GM12878 (cell line): ENCODE results near the gene C3AR1. TPM values are rescaled to one million over a fixed set of nuclear protein-coding genes. Genes with fewer than 3 reads are reported as not detected.
"Not testable (repeated sequence)": the region's sequence is repeated elsewhere in the genome, so short reads cannot be mapped to it uniquely, and the experiment has no call there.

Experiments used
- ATAC-seq: fragments of 200-7000 bp; cut with Tn5 transposase; 3 replicates; pipeline ENCODE4 v1.9.1; 2020; ENCODE audit warnings: mild to moderate bottlenecking, moderate library complexity
- BruUV-seq: library from RNA; stranded (reverse); fragments of 400-500 nt; replicated peaks from 2 replicates; lab custom pipeline; 2021; lab: Mats Ljungman, UMichigan
- CTCF ChIA-PET: fragments of 300-600 bp; sonication (Branson Sonifier 250); formaldehyde crosslinking; extraction: SDS; loops from one replicate; lab custom pipeline; 2021; ENCODE audit warnings: inconsistent platforms; lab: Yijun Ruan, JAX
- POLR2A ChIA-PET: fragments of 350-600 bp; formaldehyde crosslinking; extraction: SDS; loops from one replicate; lab custom pipeline; 2021; ENCODE audit warnings: inconsistent platforms; lab: Charles Lee
- RAD21 ChIA-PET: fragments of 300-600 bp; sonication (Branson Sonifier 250); formaldehyde crosslinking; loops from one replicate; lab custom pipeline; 2023; ENCODE audit warnings: antibody characterized with exemption; ENCODE audit not compliant: unreplicated experiment; lab: Charles Lee
- SMC1A ChIA-PET: fragments of 300-600 bp; sonication (Branson Sonifier 250); formaldehyde crosslinking; loops from one replicate; lab custom pipeline; 2023; ENCODE audit not compliant: unreplicated experiment, uncharacterized antibody; lab: Charles Lee
- DNase-seq: peaks from one replicate; pipeline ENCODE4 v3.0.0-alpha.2; 2011; ENCODE audit warnings: low read depth, low spot score
- FAIRE-seq: peaks from 3 replicates; lab custom pipeline; 2011; peaks lifted over from hg19 to GRCh38; lab: Jason Lieb, UNC
- H2AFZ ChIP-seq: 2 replicates; pipeline ENCODE4 v1.6.0; 2011; ENCODE audit warnings: low read depth, low read length, control low read depth; ENCODE audit not compliant: control insufficient read depth
- H3K27ac ChIP-seq: 2 replicates; pipeline ENCODE4 v1.5.1; 2011; ENCODE audit warnings: control low read depth; ENCODE audit not compliant: control insufficient read depth, insufficient read depth
- H3K27me3 ChIP-seq, 2 experiments: replicated peaks in 1 of 2; 2 replicates each; pipeline versions ENCODE4 v1.6.0 to v1.6.1; 2011; ENCODE audit warnings: low read length in 1 of 2; ENCODE audit not compliant: control insufficient read depth in 2 of 2, insufficient read depth in 2 of 2
- H3K36me3 ChIP-seq, 2 experiments: 2 replicates each; pipeline ENCODE4 v1.5.1; 2011; ENCODE audit warnings: low read length in 1 of 2; ENCODE audit not compliant: control insufficient read depth in 2 of 2, insufficient read depth in 2 of 2
- H3K4me1 ChIP-seq: 2 replicates; pipeline ENCODE4 v1.6.1; 2011; ENCODE audit warnings: mild to moderate bottlenecking, low read length, moderate library complexity, mixed read lengths; ENCODE audit not compliant: control insufficient read depth, insufficient read depth
- H3K4me2 ChIP-seq: 2 replicates; pipeline ENCODE4 v1.6.0; 2011; ENCODE audit warnings: control low read depth; ENCODE audit not compliant: control insufficient read depth, insufficient read depth
- H3K4me3 ChIP-seq: fragments of 200-600 bp; sonication (generic); 2 replicates; pipeline ENCODE4 v1.5.1; 2016
- H3K79me2 ChIP-seq: 2 replicates; pipeline ENCODE4 v1.6.0; 2011; ENCODE audit warnings: low read length; ENCODE audit not compliant: control insufficient read depth, insufficient read depth
- H3K9ac ChIP-seq: 2 replicates; pipeline ENCODE4 v1.8.0; 2011; ENCODE audit warnings: low read length, control low read depth, mixed read lengths; ENCODE audit not compliant: control insufficient read depth, insufficient read depth
- H3K9me3 ChIP-seq: replicated peaks from 3 replicates; pipeline ENCODE4 v1.5.1; 2011; ENCODE audit warnings: mild to moderate bottlenecking, low read length; ENCODE audit not compliant: control insufficient read depth, insufficient read depth
- H4K20me1 ChIP-seq: 2 replicates; pipeline ENCODE4 v1.6.0; 2011; ENCODE audit not compliant: control insufficient read depth, insufficient read depth
- ESRRA ChIP-seq: IDR thresholded peaks from 2 replicates; pipeline ENCODE4 v1.6.1; 2012; ENCODE audit warnings: mild to moderate bottlenecking, low read length, improper control_type of control experiment
- ETV6 ChIP-seq, 2 experiments: fragments of 450-650 bp in 1 of 2; IDR thresholded peaks in 1 of 2; conservative IDR thresholded peaks in 1 of 2; 2 replicates each; pipeline ENCODE4 v1.6.1; 2014; ENCODE audit warnings: antibody characterized with exemption in 1 of 2, borderline replicate concordance in 1 of 2, low read depth in 1 of 2, mild to moderate bottlenecking in 1 of 2, moderate library complexity in 1 of 2
- NRF1 ChIP-seq: conservative IDR thresholded peaks from 2 replicates; pipeline ENCODE4 v1.6.1; 2011; ENCODE audit warnings: mild to moderate bottlenecking, low read depth, low read length, improper control_type of control experiment
- RAD21 ChIP-seq: IDR thresholded peaks from 2 replicates; pipeline ENCODE4 v1.6.1; 2011; ENCODE audit warnings: mild to moderate bottlenecking, low read depth, low read length, moderate library complexity; ENCODE audit not compliant: insufficient read depth
- WGBS: methylation state at CpG from one replicate; pipeline ENCODE4 v1.1.6; 2016; ENCODE audit warnings: low lambda C conversion rate; ENCODE audit not compliant: insufficient replicate concordance, insufficient coverage; ENCODE audit errors: missing lambda C conversion rate; 5-methylcytosine and 5-hydroxymethylcytosine counted together
- in situ Hi-C: fragments of 300-500 bp; cut with MboI; formaldehyde crosslinking; loops from 9 replicates; pipeline ENCODE4 v1.14.3; 2018; ENCODE audit warnings: mixed read lengths
- intact Hi-C: fragments of 100-400 bp; cut with micrococcal nuclease; formaldehyde crosslinking; loops from one replicate; pipeline ENCODE4 v1.14.2; 2022; ENCODE audit not compliant: unreplicated experiment
- polyA plus RNA-seq, 11 experiments: library from polyadenylated mRNA; depleted of rRNA in 4 of 11; unstranded in 6 of 11; stranded (reverse) in 5 of 11; fragments of >200 nt; fragmentation: Nextera tagmentation in 4 of 11; fragmentation: Illumina TruSeq in 1 of 11; extraction: Ambion mirVana in 4 of 11; extraction: Trizol in 1 of 11; gene quantifications; 1 replicate in 1 of 11; 2 replicates in 10 of 11; pipeline versions ENCODE4 v1.2.1 to v1.2.3, GENCODE V29; 2011 to 2016; ENCODE audit warnings: inconsistent platforms in 2 of 11, missing spikeins in 2 of 11, low read depth in 1 of 11
- total RNA-seq, 4 experiments: library from RNA; depleted of rRNA in 3 of 4; stranded (reverse); fragments of >200 nt in 3 of 4; fragmentation: Illumina TruSeq in 1 of 4; extraction: Trizol in 1 of 4; gene quantifications; 2 replicates each; pipeline versions ENCODE4 v1.2.1 to v1.2.3, GENCODE V29; 2013 to 2021

The C3AR1 gene
- total and polyA plus RNA-seq, 10 of the 15 experiments (the other 5 are each of a cell fraction or from before 2014, with no cell fraction given) = 0.08 to 0.42 (median 0.10) TPM; not detected in 5

- TF ChIP-seq RAD21 (no peak), ETV6 (conservative IDR thresholded peaks at IDR 0.05 in 1 of 2, IDR thresholded peaks at IDR 0.05 in 1 of 2; ENCODE audit: borderline replicate concordance in 1 of 2, low read depth in 1 of 2) (no peak), ESRRA (no peak), NRF1 (no peak)
Measured at GRCh38 chr12:8075935-8076334, 9.8 kb upstream of the C3AR1 start.

GRCh38 chr12:8071820-8072219, 5.7 kb upstream of the C3AR1 start:
- FAIRE-seq, POLR2A ChIA-PET: not testable (repeated sequence)
- CTCF ChIA-PET = interaction anchor here (1.6 to 2.0 kb wide), 2 partner anchors 26 to 37 kb away, joined by 4 to 7 read pairs; no protein-coding TSS in a partner anchor

More at GRCh38 chr12:8075935-8076334, 9.8 kb upstream of the C3AR1 start:
- H3K4me3 ChIP-seq = no peak overlapping the region
- no peak for FAIRE-seq
- ChIA-PET POLR2A (no interaction called here), SMC1A (interaction anchor here (1.8 kb wide), 1 partner anchor 37 kb away, joined by 5 read pairs; no protein-coding TSS in a partner anchor), RAD21 (no interaction called here), CTCF (interaction anchor here (7.9 kb wide), 1 partner anchor 29 kb away, joined by 115 read pairs; no protein-coding TSS in a partner anchor)
- no peaks in the 10 kb centered on the region for H3K9me3 ChIP-seq
- no peaks in the 10 kb centered on the region for H3K36me3 ChIP-seq
- no peaks in the 10 kb centered on the region for H3K4me1 ChIP-seq
- no peak overlapping the region for H3K27ac ChIP-seq
- H3K79me2 ChIP-seq = no peaks in the 10 kb centered on the region
- in situ Hi-C loops = no loop called here
- BruUV-seq = no TSS peak
- no peaks in the 10 kb centered on the region for H4K20me1 ChIP-seq
- no peak for ATAC-seq
- no peak overlapping the region for H3K4me2 ChIP-seq
- no peaks in the 10 kb centered on the region for H3K27me3 ChIP-seq
- 56% methylated on average over 6 of the region's 6 CpGs for WGBS
- H3K9ac ChIP-seq = no peak overlapping the region
- H2AFZ ChIP-seq = no peak overlapping the region
- intact Hi-C loops = loop anchor here (10.0 kb wide), 1 partner anchor 211 kb away; no protein-coding TSS in a partner anchor
- no peak for DNase-seq

More at GRCh38 chr12:8071820-8072219, 5.7 kb upstream of the C3AR1 start:
- intact Hi-C loops = loop anchor here (10.0 kb wide), 1 partner anchor 207 kb away; no protein-coding TSS in a partner anchor
- H3K27ac ChIP-seq, H3K4me2 ChIP-seq, H3K4me3 ChIP-seq, BruUV-seq, ATAC-seq, H3K9ac ChIP-seq, RAD21 ChIA-PET, H3K79me2 ChIP-seq, H3K36me3 ChIP-seq, DNase-seq, H3K27me3 ChIP-seq, in situ Hi-C loops, H3K4me1 ChIP-seq, H2AFZ ChIP-seq, H3K9me3 ChIP-seq, H4K20me1 ChIP-seq: not testable (repeated sequence)
- SMC1A ChIA-PET = interaction anchor here (1.2 kb wide), 1 partner anchor 33 kb away, joined by 3 read pairs; no protein-coding TSS in a partner anchor
- 62% methylated on average over 3 of the region's 3 CpGs for WGBS
